PC-3 (cell line): Measurements from ENCODE around the gene MPZL3.

Experiments
- EZH2 ChIP-seq: fragments of 300-600 bp; sonication (generic); IDR thresholded peaks from one replicate; pipeline ENCODE4 v1.6.1; 2017; ENCODE audit warnings: antibody characterized with exemption, mild to moderate bottlenecking, low read length; ENCODE audit not compliant: unreplicated experiment
- EZH2phosphoT487 ChIP-seq: fragments of 300-600 bp; sonication (generic); IDR thresholded peaks from 2 replicates; pipeline ENCODE4 v1.6.1; 2018; ENCODE audit warnings: mild to moderate bottlenecking, antibody characterized with exemption, low read length, borderline replicate concordance
- TF ChIP-seq, protein P1 (sequence below): fragments of 300-600 bp; sonication (generic); conservative IDR thresholded peaks from 2 replicates; pipeline ENCODE4 v1.5.1; 2017; ENCODE audit warnings: antibody characterized with exemption, low read depth, mild to moderate bottlenecking, low read length

DNA sequence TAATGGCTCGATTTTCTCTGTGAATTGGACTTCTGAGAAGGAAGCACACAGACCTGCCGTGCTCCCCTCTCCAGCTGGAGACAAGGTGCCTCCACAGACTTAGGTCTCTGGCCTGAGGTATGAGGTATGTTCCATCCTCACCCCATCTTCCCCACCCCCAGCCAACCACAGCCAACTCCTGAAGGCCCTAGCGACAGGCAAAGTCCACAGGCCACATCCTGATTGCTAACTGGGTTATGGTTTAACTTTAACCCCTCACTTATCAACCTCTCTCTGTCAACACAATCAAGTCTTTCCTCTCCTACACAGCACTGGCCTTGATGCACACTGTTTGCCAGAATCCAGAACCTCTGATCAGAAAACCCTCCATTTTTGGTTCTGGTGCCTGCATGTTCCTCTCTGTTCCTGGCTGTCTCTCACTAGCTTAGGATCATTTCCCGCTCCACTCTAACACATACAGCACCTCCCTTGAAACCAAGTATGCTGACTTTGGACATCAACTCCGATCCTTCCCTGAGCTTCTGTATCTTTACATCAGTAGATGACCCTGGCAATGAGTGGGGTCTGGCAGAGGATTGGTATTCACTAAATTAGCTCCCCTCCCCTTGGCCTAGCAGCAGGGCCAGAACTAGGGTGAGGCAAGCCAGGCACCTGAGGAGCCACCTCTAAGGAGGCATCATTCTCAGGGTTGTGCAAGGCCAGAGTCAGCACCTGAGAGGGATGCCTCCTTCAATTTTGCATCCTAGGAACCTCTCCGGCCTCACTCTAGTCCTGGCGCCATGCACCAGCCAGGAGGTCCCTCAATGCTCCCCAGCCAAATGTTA is 49.4 kb downstream of the MPZL3 start:
- TF ChIP-seq, protein P1, sequence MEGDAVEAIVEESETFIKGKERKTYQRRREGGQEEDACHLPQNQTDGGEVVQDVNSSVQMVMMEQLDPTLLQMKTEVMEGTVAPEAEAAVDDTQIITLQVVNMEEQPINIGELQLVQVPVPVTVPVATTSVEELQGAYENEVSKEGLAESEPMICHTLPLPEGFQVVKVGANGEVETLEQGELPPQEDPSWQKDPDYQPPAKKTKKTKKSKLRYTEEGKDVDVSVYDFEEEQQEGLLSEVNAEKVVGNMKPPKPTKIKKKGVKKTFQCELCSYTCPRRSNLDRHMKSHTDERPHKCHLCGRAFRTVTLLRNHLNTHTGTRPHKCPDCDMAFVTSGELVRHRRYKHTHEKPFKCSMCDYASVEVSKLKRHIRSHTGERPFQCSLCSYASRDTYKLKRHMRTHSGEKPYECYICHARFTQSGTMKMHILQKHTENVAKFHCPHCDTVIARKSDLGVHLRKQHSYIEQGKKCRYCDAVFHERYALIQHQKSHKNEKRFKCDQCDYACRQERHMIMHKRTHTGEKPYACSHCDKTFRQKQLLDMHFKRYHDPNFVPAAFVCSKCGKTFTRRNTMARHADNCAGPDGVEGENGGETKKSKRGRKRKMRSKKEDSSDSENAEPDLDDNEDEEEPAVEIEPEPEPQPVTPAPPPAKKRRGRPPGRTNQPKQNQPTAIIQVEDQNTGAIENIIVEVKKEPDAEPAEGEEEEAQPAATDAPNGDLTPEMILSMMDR: no peak
- TF ChIP-seq EZH2 (no peak), EZH2phosphoT487 (no peak)
